ENCODE results near the gene PITRM1. TPM values are rescaled to one million over a fixed set of nuclear protein-coding genes. Genes with fewer than 3 reads are reported as not detected.

The PITRM1 gene
- total RNA-seq, 2 donors from 2014 or later = 45.3 to 50.2 TPM

DNA sequence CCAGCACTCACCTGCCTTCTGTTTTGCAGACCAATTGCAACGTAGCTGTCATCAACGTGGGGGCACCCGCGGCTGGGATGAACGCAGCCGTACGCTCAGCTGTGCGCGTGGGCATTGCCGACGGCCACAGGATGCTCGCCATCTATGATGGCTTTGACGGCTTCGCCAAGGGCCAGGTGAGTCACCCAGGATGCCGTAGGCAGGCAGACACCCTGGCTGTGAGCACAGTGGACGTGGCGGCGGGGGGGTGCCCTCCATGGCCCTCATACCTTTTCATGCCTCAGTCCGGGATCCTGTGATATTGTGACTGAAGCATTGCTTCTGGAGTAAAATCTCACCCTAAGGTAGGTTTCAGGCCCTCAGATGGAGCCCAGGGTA is 59.2 kb downstream of the PITRM1 start:
- peaks cover 18% of the 10 kb centered on the region for H3K36me3 ChIP-seq (ENCODE audit: control insufficient read depth, insufficient read depth, low read length)
- WGBS, 2 experiments (ENCODE audit: insufficient coverage in 1 of 2, insufficient read length in 1 of 2) = 93 to 94% methylated on average over 10 to 19 of the region's 19 CpGs

DNA sequence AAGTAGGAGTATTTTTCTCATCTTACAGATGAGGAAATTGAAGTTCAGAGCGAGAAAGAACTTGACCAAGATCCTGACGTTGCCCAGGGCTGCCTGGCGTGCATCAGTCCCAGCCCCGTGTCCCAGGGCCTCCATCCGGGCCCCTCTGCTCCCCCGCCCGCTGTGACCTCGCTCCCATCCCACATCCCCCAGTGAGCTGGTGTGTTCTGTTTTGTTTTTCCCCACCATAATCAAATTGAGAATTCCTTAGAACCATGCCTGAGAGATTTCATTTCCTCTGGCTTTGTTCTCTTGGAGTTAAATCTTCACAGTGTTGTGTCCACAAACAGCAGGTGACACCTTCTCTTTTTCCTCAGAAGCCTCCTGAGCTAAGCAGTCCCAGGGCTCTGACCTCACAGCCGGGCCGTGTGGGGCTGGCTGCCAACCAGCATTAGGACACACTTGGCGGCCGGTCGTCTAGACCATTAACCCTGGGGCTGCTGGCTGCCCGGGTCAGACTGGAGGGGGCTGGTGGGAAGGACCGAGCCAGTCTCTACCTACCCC is 60.9 kb downstream of the PITRM1 start:
- H3K36me3 ChIP-seq (ENCODE audit: control insufficient read depth, insufficient read depth, low read length) = peaks cover 11% of the 10 kb centered on the region
- peak overlapping the region; percentile 37 for H3K27ac Mint-ChIP-seq
- H3K36me3 Mint-ChIP-seq (ENCODE audit: low read depth) = peaks cover 76% of the 10 kb centered on the region

More for the DNA sequence above, 59.2 kb downstream of the PITRM1 start:
- Mint-ChIP-seq H3K9me3 (no peaks in the 10 kb centered on the region), H3K27ac (no peak overlapping the region), H3K27me3 (ENCODE audit: insufficient read depth) (no peaks in the 10 kb centered on the region), H3K4me3 (no peak overlapping the region), H3K36me3 (ENCODE audit: low read depth) (peaks cover 80% of the 10 kb centered on the region), H3K4me1 (peaks cover 14% of the 10 kb centered on the region)
- H3K9ac ChIP-seq (ENCODE audit: extremely low read depth, low read length, poor library complexity, severe bottlenecking) = no peak overlapping the region
- no peak overlapping the region for H3K27ac ChIP-seq (ENCODE audit: low read depth, low read length)
- no peaks in the 10 kb centered on the region for H3K9me3 ChIP-seq (ENCODE audit: control insufficient read depth, low read length)
- TF ChIP-seq, protein P1, sequence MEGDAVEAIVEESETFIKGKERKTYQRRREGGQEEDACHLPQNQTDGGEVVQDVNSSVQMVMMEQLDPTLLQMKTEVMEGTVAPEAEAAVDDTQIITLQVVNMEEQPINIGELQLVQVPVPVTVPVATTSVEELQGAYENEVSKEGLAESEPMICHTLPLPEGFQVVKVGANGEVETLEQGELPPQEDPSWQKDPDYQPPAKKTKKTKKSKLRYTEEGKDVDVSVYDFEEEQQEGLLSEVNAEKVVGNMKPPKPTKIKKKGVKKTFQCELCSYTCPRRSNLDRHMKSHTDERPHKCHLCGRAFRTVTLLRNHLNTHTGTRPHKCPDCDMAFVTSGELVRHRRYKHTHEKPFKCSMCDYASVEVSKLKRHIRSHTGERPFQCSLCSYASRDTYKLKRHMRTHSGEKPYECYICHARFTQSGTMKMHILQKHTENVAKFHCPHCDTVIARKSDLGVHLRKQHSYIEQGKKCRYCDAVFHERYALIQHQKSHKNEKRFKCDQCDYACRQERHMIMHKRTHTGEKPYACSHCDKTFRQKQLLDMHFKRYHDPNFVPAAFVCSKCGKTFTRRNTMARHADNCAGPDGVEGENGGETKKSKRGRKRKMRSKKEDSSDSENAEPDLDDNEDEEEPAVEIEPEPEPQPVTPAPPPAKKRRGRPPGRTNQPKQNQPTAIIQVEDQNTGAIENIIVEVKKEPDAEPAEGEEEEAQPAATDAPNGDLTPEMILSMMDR (conservative IDR thresholded peaks at IDR 0.05) = no peak
- DNase-seq = no peak
- H3K4me1 ChIP-seq (ENCODE audit: control insufficient read depth, insufficient read depth, low read length) = peaks cover 6% of the 10 kb centered on the region
- no peak overlapping the region for H3K4me3 ChIP-seq (ENCODE audit: low read length)
- no peaks in the 10 kb centered on the region for H3K27me3 ChIP-seq (ENCODE audit: control insufficient read depth, insufficient read depth, low read length, poor library complexity, severe bottlenecking)

DNA sequence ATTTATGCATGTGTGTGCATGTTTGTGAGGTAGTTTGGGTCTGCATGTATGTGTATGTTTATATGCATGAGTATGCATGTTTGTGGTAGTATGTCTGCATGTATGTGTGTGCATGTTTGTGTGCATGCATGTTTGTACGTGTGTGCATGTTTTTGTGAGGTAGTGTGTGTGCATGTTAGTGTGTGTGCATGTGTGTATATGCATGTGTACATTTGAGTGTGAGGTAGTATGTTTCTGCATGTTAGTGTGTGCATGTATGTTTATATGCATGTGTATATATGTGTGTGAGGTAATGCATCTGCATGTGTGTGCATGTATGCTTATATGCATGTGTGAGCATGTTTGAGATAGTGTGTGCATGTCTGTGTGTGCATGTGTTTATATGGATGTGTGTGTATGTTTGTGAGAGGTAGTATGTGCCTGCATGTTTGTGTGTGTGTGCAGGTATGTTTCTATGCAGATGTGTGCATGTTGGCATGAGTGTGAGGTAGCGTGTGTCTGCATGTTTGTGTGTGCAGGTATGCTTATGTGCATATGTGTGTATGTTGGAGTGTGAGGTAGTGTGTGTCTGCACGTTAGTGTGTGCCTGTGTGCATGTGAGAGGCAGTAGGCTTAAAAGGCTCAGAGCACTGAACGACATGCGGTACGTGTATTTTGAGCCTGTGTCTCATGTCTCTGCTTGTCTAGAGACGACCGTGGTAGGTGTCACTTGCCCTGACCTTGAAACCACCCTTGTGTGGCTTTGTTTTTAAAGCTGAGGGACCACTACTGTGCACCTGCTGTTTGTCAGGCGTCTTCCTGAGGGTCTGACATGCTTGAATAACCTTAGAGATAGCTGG is 61.6 kb downstream of the PITRM1 start:
- Mint-ChIP-seq H3K4me3 (no peak overlapping the region), H3K27ac (peak overlapping the region; percentile 37), H3K36me3 (ENCODE audit: low read depth) (peaks cover 70% of the 10 kb centered on the region), H3K27me3 (ENCODE audit: insufficient read depth) (no peaks in the 10 kb centered on the region), H3K4me1 (peaks cover 14% of the 10 kb centered on the region), H3K9me3 (no peaks in the 10 kb centered on the region)
- no peak for DNase-seq
- Histone ChIP-seq H3K9ac (ENCODE audit: extremely low read depth, low read length, poor library complexity, severe bottlenecking) (no peak overlapping the region), H3K4me1 (ENCODE audit: control insufficient read depth, insufficient read depth, low read length) (peaks cover 6% of the 10 kb centered on the region), H3K36me3 (ENCODE audit: control insufficient read depth, insufficient read depth, low read length) (peaks cover 11% of the 10 kb centered on the region), H3K27ac (ENCODE audit: low read depth, low read length) (no peak overlapping the region), H3K4me3 (ENCODE audit: low read length) (no peak overlapping the region), H3K27me3 (ENCODE audit: control insufficient read depth, insufficient read depth, low read length, poor library complexity, severe bottlenecking) (no peaks in the 10 kb centered on the region), H3K9me3 (ENCODE audit: control insufficient read depth, low read length) (no peaks in the 10 kb centered on the region)
- TF ChIP-seq, protein P1 (conservative IDR thresholded peaks at IDR 0.05) = no peak
- 91% methylated on average over 8 to 9 of the region's 9 CpGs for WGBS, 2 experiments (ENCODE audit: insufficient coverage in 1 of 2, insufficient read length in 1 of 2)

More for the DNA sequence above, 60.9 kb downstream of the PITRM1 start:
- H3K27me3 Mint-ChIP-seq (ENCODE audit: insufficient read depth) = no peaks in the 10 kb centered on the region
- peaks cover 6% of the 10 kb centered on the region for H3K4me1 ChIP-seq (ENCODE audit: control insufficient read depth, insufficient read depth, low read length)
- H3K27ac ChIP-seq (ENCODE audit: low read depth, low read length) = no peak overlapping the region
- no peak overlapping the region for H3K9ac ChIP-seq (ENCODE audit: extremely low read depth, low read length, poor library complexity, severe bottlenecking)
- H3K4me1 Mint-ChIP-seq = peaks cover 14% of the 10 kb centered on the region
- DNase-seq = no peak
- H3K4me3 ChIP-seq (ENCODE audit: low read length) = no peak overlapping the region
- 69 to 73% methylated on average over 12 to 15 of the region's 15 CpGs for WGBS, 2 experiments (ENCODE audit: insufficient coverage in 1 of 2, insufficient read length in 1 of 2)
- TF ChIP-seq, protein P1 (conservative IDR thresholded peaks at IDR 0.05) = no peak
- H3K9me3 ChIP-seq (ENCODE audit: control insufficient read depth, low read length) = no peaks in the 10 kb centered on the region
- H3K9me3 Mint-ChIP-seq = no peaks in the 10 kb centered on the region
- H3K27me3 ChIP-seq (ENCODE audit: control insufficient read depth, insufficient read depth, low read length, poor library complexity, severe bottlenecking) = no peaks in the 10 kb centered on the region
- H3K4me3 Mint-ChIP-seq = no peak overlapping the region
